Ishikawa (cell line): Measurements from ENCODE around the gene ZAP70.

Source experiments
- CEBPB ChIP-seq: IDR thresholded peaks from 2 replicates; pipeline ENCODE4 v1.6.1; 2012
- CREB1 ChIP-seq: IDR thresholded peaks from 2 replicates; pipeline ENCODE4 v1.6.1; 2012; ENCODE audit warnings: low read depth
- EGR1 ChIP-seq: IDR thresholded peaks from 2 replicates; pipeline ENCODE4 v1.6.1; 2012
- EP300 ChIP-seq: IDR thresholded peaks from 2 replicates; pipeline ENCODE4 v1.6.1; 2012; ENCODE audit warnings: borderline replicate concordance
- FOXM1 ChIP-seq: IDR thresholded peaks from 2 replicates; pipeline ENCODE4 v1.6.1; 2012; ENCODE audit warnings: low read depth, borderline replicate concordance
- NFIC ChIP-seq: IDR thresholded peaks from 2 replicates; pipeline ENCODE4 v1.6.1; 2012
- RAD21 ChIP-seq: IDR thresholded peaks from 2 replicates; pipeline ENCODE4 v1.6.1; 2012; ENCODE audit warnings: low read depth
- TAF1 ChIP-seq: IDR thresholded peaks from 2 replicates; pipeline ENCODE4 v1.6.1; 2012; ENCODE audit warnings: low read depth, mild to moderate bottlenecking
- TCF12 ChIP-seq: IDR thresholded peaks from 2 replicates; pipeline ENCODE4 v1.6.1; 2012; ENCODE audit warnings: low read depth
- TEAD4 ChIP-seq: IDR thresholded peaks from 2 replicates; pipeline ENCODE4 v1.6.1; 2012
- YY1 ChIP-seq: IDR thresholded peaks from 2 replicates; pipeline ENCODE4 v1.6.1; 2012; ENCODE audit warnings: low read depth
- ZBTB7A ChIP-seq: IDR thresholded peaks from 2 replicates; pipeline ENCODE4 v1.6.1; 2012; ENCODE audit warnings: low read depth
- TF ChIP-seq, protein P1 (sequence below): IDR thresholded peaks from 2 replicates; pipeline ENCODE4 v1.6.1; 2012
- TF ChIP-seq, protein P2 (sequence below): IDR thresholded peaks from 2 replicates; pipeline ENCODE4 v1.6.1; 2012; ENCODE audit warnings: low read depth, mild to moderate bottlenecking
- TF ChIP-seq, protein P3 (sequence below): IDR thresholded peaks from 2 replicates; pipeline ENCODE4 v1.6.1; 2012

Gene ZAP70

DNA sequence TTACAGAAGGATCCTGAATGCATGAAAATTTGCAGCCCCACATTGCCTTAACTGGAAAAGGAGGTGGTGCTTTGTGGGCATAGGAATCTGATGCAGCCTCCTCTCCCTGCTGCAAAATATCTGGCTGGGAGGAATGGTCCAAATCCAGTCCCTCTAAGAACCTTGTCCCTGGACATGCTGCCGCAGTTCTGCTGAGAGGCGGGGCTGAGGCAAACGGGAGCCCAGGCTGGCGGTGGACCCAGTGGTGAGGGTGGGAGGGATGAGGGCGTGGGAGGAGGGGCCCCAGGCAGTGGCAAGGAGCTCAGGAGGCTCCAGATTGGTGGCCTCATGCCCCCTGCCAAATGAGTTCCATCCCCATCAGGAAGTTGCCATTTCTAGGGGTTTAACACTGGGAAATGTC lies 36.2 kb downstream of the ZAP70 start:
- TF ChIP-seq, protein P1, sequence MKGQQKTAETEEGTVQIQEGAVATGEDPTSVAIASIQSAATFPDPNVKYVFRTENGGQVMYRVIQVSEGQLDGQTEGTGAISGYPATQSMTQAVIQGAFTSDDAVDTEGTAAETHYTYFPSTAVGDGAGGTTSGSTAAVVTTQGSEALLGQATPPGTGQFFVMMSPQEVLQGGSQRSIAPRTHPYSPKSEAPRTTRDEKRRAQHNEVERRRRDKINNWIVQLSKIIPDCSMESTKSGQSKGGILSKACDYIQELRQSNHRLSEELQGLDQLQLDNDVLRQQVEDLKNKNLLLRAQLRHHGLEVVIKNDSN = no peak
- TF ChIP-seq NFIC = no peak
- no peak for TF ChIP-seq RAD21
- no peak for TF ChIP-seq TEAD4
- no peak for TF ChIP-seq EP300
- TF ChIP-seq, protein P2, sequence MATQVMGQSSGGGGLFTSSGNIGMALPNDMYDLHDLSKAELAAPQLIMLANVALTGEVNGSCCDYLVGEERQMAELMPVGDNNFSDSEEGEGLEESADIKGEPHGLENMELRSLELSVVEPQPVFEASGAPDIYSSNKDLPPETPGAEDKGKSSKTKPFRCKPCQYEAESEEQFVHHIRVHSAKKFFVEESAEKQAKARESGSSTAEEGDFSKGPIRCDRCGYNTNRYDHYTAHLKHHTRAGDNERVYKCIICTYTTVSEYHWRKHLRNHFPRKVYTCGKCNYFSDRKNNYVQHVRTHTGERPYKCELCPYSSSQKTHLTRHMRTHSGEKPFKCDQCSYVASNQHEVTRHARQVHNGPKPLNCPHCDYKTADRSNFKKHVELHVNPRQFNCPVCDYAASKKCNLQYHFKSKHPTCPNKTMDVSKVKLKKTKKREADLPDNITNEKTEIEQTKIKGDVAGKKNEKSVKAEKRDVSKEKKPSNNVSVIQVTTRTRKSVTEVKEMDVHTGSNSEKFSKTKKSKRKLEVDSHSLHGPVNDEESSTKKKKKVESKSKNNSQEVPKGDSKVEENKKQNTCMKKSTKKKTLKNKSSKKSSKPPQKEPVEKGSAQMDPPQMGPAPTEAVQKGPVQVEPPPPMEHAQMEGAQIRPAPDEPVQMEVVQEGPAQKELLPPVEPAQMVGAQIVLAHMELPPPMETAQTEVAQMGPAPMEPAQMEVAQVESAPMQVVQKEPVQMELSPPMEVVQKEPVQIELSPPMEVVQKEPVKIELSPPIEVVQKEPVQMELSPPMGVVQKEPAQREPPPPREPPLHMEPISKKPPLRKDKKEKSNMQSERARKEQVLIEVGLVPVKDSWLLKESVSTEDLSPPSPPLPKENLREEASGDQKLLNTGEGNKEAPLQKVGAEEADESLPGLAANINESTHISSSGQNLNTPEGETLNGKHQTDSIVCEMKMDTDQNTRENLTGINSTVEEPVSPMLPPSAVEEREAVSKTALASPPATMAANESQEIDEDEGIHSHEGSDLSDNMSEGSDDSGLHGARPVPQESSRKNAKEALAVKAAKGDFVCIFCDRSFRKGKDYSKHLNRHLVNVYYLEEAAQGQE = no peak
- no peak for TF ChIP-seq YY1
- no peak for TF ChIP-seq TCF12
- TF ChIP-seq CEBPB = no peak
- TF ChIP-seq CREB1 = no peak
- no peak for TF ChIP-seq TAF1
- TF ChIP-seq, protein P3, sequence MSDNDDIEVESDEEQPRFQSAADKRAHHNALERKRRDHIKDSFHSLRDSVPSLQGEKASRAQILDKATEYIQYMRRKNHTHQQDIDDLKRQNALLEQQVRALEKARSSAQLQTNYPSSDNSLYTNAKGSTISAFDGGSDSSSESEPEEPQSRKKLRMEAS = no peak
- no peak for TF ChIP-seq EGR1
- TF ChIP-seq FOXM1 = no peak

DNA sequence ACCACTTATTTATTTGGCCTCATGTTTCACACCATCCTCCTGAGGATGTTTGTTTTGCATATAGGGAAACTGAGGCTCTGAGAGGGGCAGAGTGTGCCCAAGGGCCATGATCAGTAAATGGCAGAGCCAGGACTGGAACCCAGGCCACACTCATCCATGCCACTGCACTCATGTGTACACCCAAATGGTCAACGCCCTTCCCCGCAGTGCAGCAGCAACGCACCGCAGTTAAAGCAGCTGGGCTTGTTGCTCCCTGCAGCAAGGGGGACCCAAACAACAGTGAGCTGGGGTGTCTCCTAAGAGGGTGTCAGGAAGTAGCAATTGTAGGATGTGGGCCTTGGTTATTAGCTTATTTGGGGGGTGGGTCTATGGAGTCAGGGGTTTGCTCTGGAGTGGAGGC lies 36.6 kb downstream of the ZAP70 start:
- TF ChIP-seq, protein P2 = no peak
- TF ChIP-seq EGR1 (no peak), TAF1 (no peak), ZBTB7A (no peak)
- TF ChIP-seq, protein P3 = no peak

GRCh38 chr2:97751752-97752151 lies 38.4 kb downstream of the ZAP70 start:
- TF ChIP-seq CEBPB (no peak), EP300 (no peak), TCF12 (no peak), ZBTB7A (no peak), RAD21 (no peak), EGR1 (no peak), NFIC (no peak), YY1 (no peak), TEAD4 (no peak), TAF1 (no peak)
- TF ChIP-seq, protein P3 = no peak
- TF ChIP-seq, protein P1 = no peak

DNA sequence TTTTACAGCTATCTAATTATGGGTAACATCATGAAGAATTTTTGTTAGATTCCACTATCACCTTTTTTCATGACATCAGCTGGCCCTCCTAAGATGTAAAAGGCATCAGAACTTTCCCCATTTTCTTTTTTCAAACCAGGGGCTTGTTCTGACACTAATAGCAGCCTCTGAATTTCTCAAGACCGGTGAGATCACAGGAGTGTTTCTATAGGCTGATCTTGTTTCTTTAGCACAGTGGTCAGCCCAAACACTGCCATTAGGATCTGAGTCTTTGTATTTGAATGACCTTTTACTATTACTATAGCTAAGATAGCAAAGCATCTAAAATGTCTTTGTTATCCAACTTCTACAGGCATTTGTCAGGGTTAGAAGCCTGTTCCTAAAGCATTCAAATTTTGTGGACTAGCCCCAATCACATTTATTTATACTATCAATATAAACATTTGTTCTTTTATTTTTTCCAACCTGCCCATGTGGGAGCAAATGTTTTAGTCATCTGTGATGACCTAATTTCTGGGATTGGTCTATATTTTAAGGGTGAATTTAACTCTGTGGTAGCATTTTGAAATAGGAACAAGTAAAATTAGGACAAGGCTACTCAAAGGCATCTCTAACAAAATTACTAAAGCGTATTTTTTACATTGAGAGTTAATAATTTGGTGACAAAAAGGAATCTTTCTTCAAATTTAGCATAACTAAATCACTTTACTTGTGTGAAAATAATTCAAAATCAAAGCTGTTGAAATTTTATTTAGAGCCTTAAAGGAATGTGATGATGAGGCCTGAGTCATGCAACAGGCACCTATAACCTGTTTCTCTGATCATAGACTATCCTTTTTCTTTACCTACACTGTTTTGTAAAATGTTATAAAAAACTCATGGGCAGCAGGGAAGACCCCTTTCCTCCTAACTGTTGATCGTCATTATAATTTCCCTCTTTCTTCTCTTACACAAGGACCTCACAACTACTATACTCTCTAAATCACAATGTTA lies 39.3 kb downstream of the ZAP70 start:
- TF ChIP-seq TEAD4 = no peak
- TF ChIP-seq, protein P3 = no peak
- no peak for TF ChIP-seq CEBPB
- TF ChIP-seq, protein P1 = no peak
- no peak for TF ChIP-seq RAD21
- TF ChIP-seq EP300 = no peak
- TF ChIP-seq YY1 = no peak
- TF ChIP-seq ZBTB7A = no peak
- TF ChIP-seq FOXM1 = no peak
- no peak for TF ChIP-seq EGR1
- TF ChIP-seq TAF1 = no peak
- no peak for TF ChIP-seq TCF12
- TF ChIP-seq, protein P2 = no peak
- TF ChIP-seq NFIC = no peak
- TF ChIP-seq CREB1 = no peak
